ENCODE data around the gene FGFR3. TPM values are rescaled to one million over a fixed set of nuclear protein-coding genes. Genes with fewer than 3 reads are reported as not detected.

Gene FGFR3
- 2.9 TPM for total RNA-seq
- long read RNA-seq, partial matches to known transcripts = 4 of 5 reads
- long read RNA-seq, other reads (novel, unspliced or antisense) = 1 of 5 reads

- ATAC-seq (ENCODE audit: poor library complexity) (peak; percentile 78), DNase-seq (peak; percentile 56)
- intact Hi-C loops (cut with DNase I) = no loop called here
Measured at GRCh38 chr4:1792832-1793495, at the start of gene FGFR3. TSS of gene FGFR3 (plus strand) at chr4:1793293. CDS start at chr4:1793935, 642 bp downstream.

DNA sequence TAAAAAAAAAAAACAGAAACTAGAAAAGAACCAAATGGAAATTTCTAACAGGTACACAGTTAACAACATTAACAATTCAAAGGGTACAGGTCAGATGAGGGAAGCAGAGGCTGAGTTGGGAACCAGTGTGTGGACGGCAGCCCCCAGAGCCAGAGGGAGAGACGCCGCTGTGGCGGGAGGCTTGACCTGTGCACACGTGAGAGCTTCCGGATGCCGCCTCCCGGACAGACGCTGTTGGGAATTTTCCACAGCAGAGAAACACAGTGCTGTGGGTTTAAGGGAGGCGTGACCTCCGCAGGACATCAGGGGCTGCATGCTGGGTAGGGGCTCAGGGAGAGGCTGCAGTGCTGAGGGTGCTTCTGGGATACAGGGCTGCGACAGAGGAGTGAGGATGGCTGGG, 49.5 kb upstream of the FGFR3 start:
- intact Hi-C loops (cut with DNase I) = no loop called here
- DNase-seq (no peak), ATAC-seq (ENCODE audit: poor library complexity) (no peak)

- intact Hi-C loops (cut with DNase I) = no loop called here
- no peak for DNase-seq
- ATAC-seq (ENCODE audit: poor library complexity) = no peak
Measured at GRCh38 chr4:1743975-1744374, 49.1 kb upstream of the FGFR3 start.

DNA sequence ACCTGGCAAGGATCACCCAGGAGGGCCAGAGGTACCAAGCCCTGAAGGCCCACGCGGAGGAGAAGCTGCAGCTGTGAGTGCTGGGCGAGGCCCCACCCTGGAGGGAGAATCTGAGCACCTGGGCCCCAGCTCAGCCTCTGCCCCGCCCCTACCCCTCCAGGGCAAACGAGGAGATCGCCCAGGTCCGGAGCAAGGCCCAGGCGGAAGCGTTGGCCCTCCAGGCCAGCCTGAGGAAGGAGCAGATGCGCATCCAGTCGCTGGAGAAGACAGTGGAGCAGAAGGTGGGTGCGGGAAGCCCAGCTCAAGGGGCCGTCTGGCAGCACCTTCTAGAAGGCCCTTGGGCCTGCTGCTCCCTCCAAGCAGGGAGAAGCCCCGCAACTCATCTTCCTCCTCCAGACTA, 48.5 kb upstream of the FGFR3 start:
- DNase-seq (no peak), ATAC-seq (ENCODE audit: poor library complexity) (no peak)
- intact Hi-C loops (cut with DNase I) = no loop called here

GRCh38 chr4:1745165-1745564, 47.9 kb upstream of the FGFR3 start:
- DNase-seq = no peak
- intact Hi-C loops (cut with DNase I) = loop anchor here (5.0 kb wide), 1 partner anchor 67 kb away; no protein-coding TSS in a partner anchor
- ATAC-seq (ENCODE audit: poor library complexity) = no peak

- intact Hi-C loops (cut with DNase I) = loop anchor here (2.0 to 5.0 kb wide), 2 partner anchors 67 to 153 kb away; no protein-coding TSS in a partner anchor
- ATAC-seq (ENCODE audit: poor library complexity) (no peak), DNase-seq (no peak)
Measured at GRCh38 chr4:1745697-1746096, 47.4 kb upstream of the FGFR3 start.

GRCh38 chr4:1746265-1746691, 46.8 kb upstream of the FGFR3 start:
- DNase-seq = peak; percentile 81
- intact Hi-C loops (cut with DNase I) = loop anchor here (2.0 to 5.0 kb wide), 2 partner anchors 66 to 153 kb away; no protein-coding TSS in a partner anchor
- ATAC-seq (ENCODE audit: poor library complexity) = peak; percentile 83

GRCh38 chr4:1746919-1747602, 46.0 kb upstream of the FGFR3 start:
- no peak for ATAC-seq (ENCODE audit: poor library complexity)
- DNase-seq = no peak
- intact Hi-C loops (cut with DNase I) = loop anchor here (2.0 to 5.0 kb wide), 2 partner anchors 65 to 152 kb away; no protein-coding TSS in a partner anchor

DNA sequence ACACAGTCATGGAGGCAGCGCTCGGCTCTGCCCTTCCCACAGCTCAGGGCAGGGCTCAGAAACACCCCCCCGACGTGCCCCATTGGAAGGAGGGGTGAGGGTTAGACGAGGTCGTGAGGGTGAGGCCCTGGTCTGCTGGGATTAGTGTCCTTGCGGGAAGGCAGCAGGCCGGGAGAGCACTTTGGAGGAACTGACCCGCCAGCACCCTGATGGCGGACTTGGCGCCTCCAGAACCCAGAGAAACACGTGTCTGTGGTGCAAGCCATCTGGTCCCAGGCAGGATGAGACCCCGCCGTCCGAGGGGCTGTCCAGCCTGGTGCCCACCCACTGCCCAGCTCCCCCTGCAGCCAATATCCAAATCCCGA, 45.5 kb upstream of the FGFR3 start:
- intact Hi-C loops (cut with DNase I) = loop anchor here (2.0 to 5.0 kb wide), 2 partner anchors 65 to 151 kb away; no protein-coding TSS in a partner anchor
- ATAC-seq (ENCODE audit: poor library complexity) (no peak), DNase-seq (no peak)

DNA sequence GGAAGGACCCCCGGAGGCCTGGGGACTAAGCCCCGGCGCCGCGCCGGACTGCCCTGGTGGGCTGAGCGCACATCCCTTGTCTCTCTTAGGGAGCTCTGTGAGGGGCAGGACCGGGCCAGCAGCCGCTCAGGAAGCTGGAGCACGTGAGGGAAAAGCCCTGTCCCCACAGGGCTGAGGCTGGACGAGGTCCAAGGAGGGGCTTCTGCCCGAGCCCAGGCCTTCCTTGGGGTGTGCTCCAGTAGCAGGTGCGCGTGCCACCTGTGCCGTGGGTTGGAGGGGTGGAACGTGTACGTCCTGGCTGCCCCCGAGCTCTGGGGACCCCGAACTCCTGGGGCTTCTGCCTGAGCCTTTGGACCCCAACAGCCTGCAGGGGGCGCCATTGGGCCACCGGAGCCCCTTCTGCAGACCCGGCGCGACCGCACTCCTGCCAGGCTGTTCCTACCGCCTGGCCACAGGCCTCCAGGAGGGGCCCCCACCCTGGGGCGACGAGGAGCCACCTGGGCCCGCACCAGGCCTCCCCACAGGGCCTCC, 44.6 kb upstream of the FGFR3 start:
- DNase-seq (peak; percentile 82), ATAC-seq (ENCODE audit: poor library complexity) (peak; percentile 45)
- intact Hi-C loops (cut with DNase I) = loop anchor here (5.0 kb wide), 1 partner anchor 64 kb away; no protein-coding TSS in a partner anchor

DNA sequence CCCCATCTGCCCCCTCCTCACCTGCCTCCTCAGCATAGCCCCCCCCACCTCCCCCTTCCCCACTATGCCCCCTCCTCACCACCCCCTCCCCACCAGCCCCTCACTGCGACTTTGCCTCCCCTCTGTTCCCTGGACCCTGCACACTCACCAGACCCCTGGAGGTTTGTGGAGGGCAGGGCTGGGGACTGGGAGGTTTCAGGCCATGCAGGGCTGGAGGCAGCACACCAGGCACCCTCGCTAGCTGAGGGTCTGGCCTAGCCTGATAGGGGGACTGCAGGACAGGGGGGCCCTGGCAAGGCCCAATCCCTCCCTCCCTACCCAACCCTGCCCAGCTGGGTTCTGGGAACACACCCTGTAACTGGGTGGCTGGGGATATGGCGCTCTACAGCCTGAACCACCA, 43.7 kb upstream of the FGFR3 start:
- intact Hi-C loops (cut with DNase I) = loop anchor here (5.0 kb wide), 1 partner anchor 63 kb away; no protein-coding TSS in a partner anchor
- DNase-seq (no peak), ATAC-seq (ENCODE audit: poor library complexity) (no peak)

DNA sequence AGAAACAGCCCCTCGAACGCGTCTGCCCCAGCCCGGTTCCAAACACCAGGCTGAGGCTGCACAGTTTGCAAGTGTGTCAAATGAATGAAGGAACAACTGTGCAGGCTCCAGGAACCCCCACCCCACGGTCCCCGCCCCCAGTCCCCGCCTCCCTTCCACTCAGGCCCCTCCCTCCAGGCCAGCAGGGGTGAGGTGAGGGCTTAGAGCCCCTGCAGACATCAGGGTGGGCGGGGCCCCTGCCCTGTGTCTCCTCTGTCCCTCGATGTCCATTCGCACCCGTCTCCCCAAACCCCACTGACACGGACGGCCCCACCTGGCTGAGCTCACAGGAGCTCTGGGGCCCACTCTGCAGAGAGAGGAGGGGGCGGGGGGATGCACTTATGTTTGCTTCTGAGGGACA, 43.3 kb upstream of the FGFR3 start:
- intact Hi-C loops (cut with DNase I) = loop anchor here (5.0 kb wide), 1 partner anchor 62 kb away; no protein-coding TSS in a partner anchor
- ATAC-seq (ENCODE audit: poor library complexity) = no peak

DNA sequence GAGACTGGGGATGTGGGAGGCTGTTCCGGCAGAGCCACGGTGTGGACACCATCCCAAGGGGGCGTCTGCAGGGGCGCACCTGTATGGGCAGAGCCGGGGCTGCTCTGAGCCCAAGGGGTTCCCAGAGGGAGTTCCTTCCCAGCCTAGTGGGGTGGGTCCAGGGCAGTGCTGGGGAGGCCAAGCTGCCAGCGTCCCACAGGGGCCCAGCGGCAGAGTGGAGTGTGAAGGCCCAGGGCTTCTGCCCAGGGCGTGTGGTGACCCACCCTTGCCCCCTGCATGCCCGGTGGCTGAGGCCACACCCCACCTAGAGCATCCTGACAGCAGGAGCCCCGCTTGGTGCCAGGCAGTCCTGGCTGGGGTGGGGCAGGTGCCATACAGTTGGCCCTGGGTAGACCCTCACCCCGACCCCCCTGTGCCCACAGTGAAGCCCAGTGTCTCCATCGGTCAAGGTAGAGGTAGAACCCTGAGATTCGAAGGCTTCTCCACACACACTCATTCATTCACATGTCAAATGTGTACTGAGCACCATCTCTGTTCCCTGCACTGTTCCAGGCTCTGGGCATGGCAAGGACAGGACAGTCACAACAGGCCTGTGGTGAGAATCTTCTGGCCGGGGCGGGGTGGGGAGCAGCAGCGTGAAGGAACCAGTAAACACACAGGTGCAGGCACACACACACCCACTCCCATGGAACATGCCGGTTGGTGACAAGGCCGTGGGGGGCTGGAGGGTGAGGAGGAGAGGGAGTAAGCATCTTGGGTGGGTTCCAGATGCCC, 42.5 kb upstream of the FGFR3 start:
- ATAC-seq (ENCODE audit: poor library complexity) = no peak
- intact Hi-C loops (cut with DNase I) = no loop called here
- DNase-seq = no peak

More for the DNA sequence above, 43.3 kb upstream of the FGFR3 start:
- no peak for DNase-seq

DNA sequence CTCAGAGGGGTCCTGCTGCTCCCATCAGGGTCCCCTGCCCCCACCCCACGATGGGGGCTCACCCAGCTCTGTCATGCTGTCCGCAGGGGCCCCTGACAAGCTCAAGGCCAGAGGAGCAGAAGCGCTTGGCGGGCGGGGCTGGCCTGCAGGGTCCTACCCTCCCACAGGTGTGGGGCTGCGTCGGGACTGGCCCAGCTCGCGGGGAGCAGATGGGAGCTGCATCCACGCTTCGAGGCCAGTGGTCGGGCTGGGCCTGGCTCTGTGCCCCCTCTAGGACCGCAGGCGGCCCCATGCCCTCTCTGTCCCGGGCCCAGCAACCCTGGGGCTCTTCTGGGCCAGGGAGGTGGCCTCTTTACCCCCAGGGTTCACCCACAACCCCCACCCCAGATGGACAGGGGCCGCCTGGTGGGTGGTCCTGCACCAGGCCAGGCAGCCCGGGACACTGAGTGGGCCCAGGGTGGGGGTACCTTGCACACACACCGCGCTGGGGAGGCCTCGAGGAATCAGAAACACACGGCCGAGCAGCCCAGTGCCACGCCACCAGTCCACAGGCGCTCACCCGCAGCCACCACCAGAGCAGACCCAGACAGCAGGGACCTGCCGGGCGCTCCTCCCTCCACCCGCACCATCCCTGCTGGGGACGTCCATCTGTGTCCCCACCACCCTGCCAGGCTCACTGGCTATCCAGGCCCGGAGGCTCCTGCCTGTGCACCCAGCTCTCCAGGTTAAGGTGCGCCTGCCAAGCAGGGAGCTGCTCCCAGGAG, 41.8 kb upstream of the FGFR3 start:
- intact Hi-C loops (cut with DNase I) = no loop called here
- ATAC-seq (ENCODE audit: poor library complexity) (no peak), DNase-seq (no peak)

DNA sequence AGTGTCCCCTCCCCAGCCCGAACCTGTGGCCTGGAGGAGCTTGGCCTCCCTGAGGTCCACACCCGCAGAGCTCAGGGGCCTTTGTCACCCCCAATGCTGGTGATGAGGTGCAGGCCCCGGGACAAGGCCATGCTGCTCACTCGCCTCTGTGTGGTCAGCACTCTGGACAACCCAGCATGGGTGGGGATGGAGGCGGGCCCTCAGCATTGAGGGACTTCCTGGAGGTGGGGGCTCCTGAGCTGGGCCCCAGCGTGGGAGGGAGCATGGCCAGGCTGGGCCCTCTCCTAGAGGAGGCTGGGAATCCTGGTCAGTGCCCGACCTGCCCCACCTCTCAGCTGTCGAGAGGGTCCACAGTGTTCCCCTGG, 41.2 kb upstream of the FGFR3 start:
- ATAC-seq (ENCODE audit: poor library complexity) (no peak), DNase-seq (no peak)
- intact Hi-C loops (cut with DNase I) = no loop called here

DNA sequence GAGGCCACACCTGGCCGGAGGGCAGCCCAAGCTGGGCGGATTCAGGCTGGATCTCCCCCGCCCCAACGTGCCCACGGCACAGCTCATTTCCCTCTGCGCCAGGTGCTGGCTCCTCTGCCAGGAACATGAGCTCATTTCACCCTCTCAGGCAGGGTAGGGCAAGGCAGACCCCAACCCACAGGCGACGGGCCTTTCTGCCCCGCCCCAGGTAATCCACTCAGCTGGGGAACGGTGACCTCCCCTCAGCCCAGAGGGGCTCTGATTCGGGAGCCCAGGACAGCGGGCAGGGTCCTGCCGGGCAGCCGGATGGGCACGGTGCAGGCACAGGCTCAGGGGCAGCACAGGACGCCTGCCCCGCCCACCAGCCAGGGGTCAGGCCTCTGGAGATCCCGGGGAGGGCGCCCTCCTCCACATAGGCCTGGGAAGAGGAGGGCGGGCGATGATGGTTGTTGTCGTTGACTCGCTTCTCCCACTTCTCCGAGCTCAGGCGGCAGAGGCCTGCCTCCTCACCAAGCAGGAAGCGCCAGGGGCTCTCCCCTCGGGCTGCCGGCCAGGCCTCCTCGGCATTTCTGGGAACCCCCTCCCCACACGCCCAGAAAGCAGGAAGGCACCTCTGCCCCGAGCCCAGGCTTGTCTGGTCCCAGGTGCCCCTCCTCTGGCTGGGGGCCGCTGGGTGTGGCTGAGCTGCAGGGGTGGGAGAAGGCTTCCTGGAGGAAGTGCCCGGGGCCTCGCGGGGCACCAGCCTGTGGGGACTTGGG, 40.6 kb upstream of the FGFR3 start:
- ATAC-seq (ENCODE audit: poor library complexity) = no peak
- DNase-seq = no peak
- intact Hi-C loops (cut with DNase I) = no loop called here

DNA sequence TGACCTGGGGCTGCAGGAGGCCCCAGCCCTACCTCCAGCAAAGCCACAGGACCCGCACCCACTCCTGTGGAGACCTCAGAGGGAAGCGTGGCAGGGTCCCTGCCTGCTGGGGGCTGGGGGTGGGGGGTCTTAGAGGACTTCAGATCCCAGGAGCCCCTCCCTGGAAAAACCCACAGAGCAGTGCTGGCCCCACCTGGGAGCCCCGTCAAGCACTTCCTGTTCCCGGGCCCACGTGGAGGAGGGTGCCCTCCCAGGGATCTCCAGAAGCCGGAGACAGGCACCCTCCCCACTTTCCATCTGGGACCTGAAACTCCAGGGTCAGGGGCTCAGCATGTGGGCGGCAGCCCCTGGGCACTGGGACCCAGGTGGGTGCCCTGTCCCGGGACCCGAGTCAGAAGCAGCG, 39.8 kb upstream of the FGFR3 start:
- ATAC-seq (ENCODE audit: poor library complexity) (no peak), DNase-seq (no peak)
- intact Hi-C loops (cut with DNase I) = no loop called here

Measured in Right ventricle myocardium superior (tissue), 1 donor.